Measurements from ENCODE around the gene PODN. TPM values are rescaled to one million over a fixed set of nuclear protein-coding genes. Genes with fewer than 3 reads are reported as not detected.

The PODN gene
- total RNA-seq, 1 experiment from 2014 or later: not detected

- Histone ChIP-seq H3K4me2 (no peak overlapping the region), H2AFZ (no peak overlapping the region), H3K9me2 (ENCODE audit: insufficient read depth) (no peaks in the 10 kb centered on the region), H3K27ac (no peak overlapping the region), H3K4me3 (no peak overlapping the region), H3K27me3 (ENCODE audit: insufficient read depth, low read depth) (no peaks in the 10 kb centered on the region), H3F3A (ENCODE audit: insufficient read depth, low read depth) (no peaks in the 10 kb centered on the region), H3K9me3 (ENCODE audit: insufficient read depth, low read depth) (no peaks in the 10 kb centered on the region), H3K79me2 (ENCODE audit: low read depth) (no peaks in the 10 kb centered on the region), H3K36me3 (ENCODE audit: low read depth) (no peaks in the 10 kb centered on the region), H4K20me1 (ENCODE audit: insufficient read depth) (no peaks in the 10 kb centered on the region), H3K4me1 (replicated peaks; ENCODE audit: insufficient read depth) (no peaks in the 10 kb centered on the region)
- POLR2A ChIA-PET (ENCODE audit: unreplicated experiment): no interaction called here
- TF ChIP-seq EZH2 (IDR thresholded peaks at IDR 0.05; ENCODE audit: low read depth) (no peak), CTCF (conservative IDR thresholded peaks at IDR 0.05) (no peak)
- CTCF ChIA-PET: no interaction called here
- no TSS peak for BruUV-seq (replicated peaks)
- intact Hi-C loops (cut with micrococcal nuclease; ENCODE audit: unreplicated experiment): no loop called here
- DNase-seq: no peak
Measured at GRCh38 chr1:53130598-53130877, 68.5 kb downstream of the PODN start.

- Histone ChIP-seq H3K36me3 (ENCODE audit: low read depth) (no peaks in the 10 kb centered on the region), H3K4me1 (replicated peaks; ENCODE audit: insufficient read depth) (no peaks in the 10 kb centered on the region), H3K27ac (no peak overlapping the region), H2AFZ (no peak overlapping the region), H4K20me1 (ENCODE audit: insufficient read depth) (no peaks in the 10 kb centered on the region), H3K4me3 (no peak overlapping the region), H3K4me2 (no peak overlapping the region), H3F3A (ENCODE audit: insufficient read depth, low read depth) (no peaks in the 10 kb centered on the region), H3K9me3 (ENCODE audit: insufficient read depth, low read depth) (no peaks in the 10 kb centered on the region), H3K79me2 (ENCODE audit: low read depth) (no peaks in the 10 kb centered on the region), H3K27me3 (ENCODE audit: insufficient read depth, low read depth) (no peaks in the 10 kb centered on the region), H3K9me2 (ENCODE audit: insufficient read depth) (no peaks in the 10 kb centered on the region)
- POLR2A ChIA-PET (ENCODE audit: unreplicated experiment): interaction anchor here (0.6 kb wide), 1 partner anchor 14 kb away, joined by 9 read pairs; no protein-coding TSS in a partner anchor
- CTCF ChIA-PET: no interaction called here
- BruUV-seq (replicated peaks): no TSS peak
- TF ChIP-seq EZH2 (IDR thresholded peaks at IDR 0.05; ENCODE audit: low read depth) (no peak), CTCF (conservative IDR thresholded peaks at IDR 0.05) (no peak)
- DNase-seq: no peak
- intact Hi-C loops (cut with micrococcal nuclease; ENCODE audit: unreplicated experiment): no loop called here
Measured at GRCh38 chr1:53130878-53131589, 69.0 kb downstream of the PODN start.

- intact Hi-C loops (cut with micrococcal nuclease; ENCODE audit: unreplicated experiment): no loop called here
- H3K4me2 ChIP-seq: no peak overlapping the region
- POLR2A ChIA-PET (ENCODE audit: unreplicated experiment): interaction anchor here (0.6 kb wide), 1 partner anchor 14 kb away, joined by 9 read pairs; no protein-coding TSS in a partner anchor
- no peaks in the 10 kb centered on the region for H3F3A ChIP-seq (ENCODE audit: insufficient read depth, low read depth)
- no peaks in the 10 kb centered on the region for H3K27me3 ChIP-seq (ENCODE audit: insufficient read depth, low read depth)
- no peak overlapping the region for H3K27ac ChIP-seq
- no peak overlapping the region for H3K4me3 ChIP-seq
- H3K9me2 ChIP-seq (ENCODE audit: insufficient read depth): no peaks in the 10 kb centered on the region
- no TSS peak for BruUV-seq (replicated peaks)
- H3K4me1 ChIP-seq (replicated peaks; ENCODE audit: insufficient read depth): no peaks in the 10 kb centered on the region
- H3K36me3 ChIP-seq (ENCODE audit: low read depth): no peaks in the 10 kb centered on the region
- H4K20me1 ChIP-seq (ENCODE audit: insufficient read depth): no peaks in the 10 kb centered on the region
- no peaks in the 10 kb centered on the region for H3K79me2 ChIP-seq (ENCODE audit: low read depth)
- H2AFZ ChIP-seq: no peak overlapping the region
- TF ChIP-seq EZH2 (IDR thresholded peaks at IDR 0.05; ENCODE audit: low read depth) (no peak), CTCF (conservative IDR thresholded peaks at IDR 0.05) (no peak)
- no peak for DNase-seq
- CTCF ChIA-PET: no interaction called here
- H3K9me3 ChIP-seq (ENCODE audit: insufficient read depth, low read depth): no peaks in the 10 kb centered on the region
Measured at GRCh38 chr1:53131590-53131938, 69.6 kb downstream of the PODN start.
